GM21723 (cell line): ENCODE data around the gene TMEM263.
"Not testable (repeated sequence)": the region's sequence is repeated elsewhere in the genome, so short reads cannot be mapped to it uniquely, and the experiment has no call there.

ENCODE experiments used
- ATAC-seq: cut with Tn5 transposase; IDR thresholded peaks from one replicate; pipeline ENCODE4 v1.9.1; 2021; ENCODE audit warnings: mild to moderate bottlenecking, moderate library complexity; ENCODE audit not compliant: unreplicated experiment

Gene TMEM263

GRCh38 chr12:106955377-106956047, at the start of gene TMEM263:
TSS of gene TMEM263 (plus strand) at chr12:106955907. CDS start at chr12:106967117, 11,210 bp downstream.
- ATAC-seq, result peak; percentile 80

- ATAC-seq, result no peak
Observed at GRCh38 chr12:106906715-106907114, 49.0 kb upstream of the TMEM263 start.

- ATAC-seq, result no peak
Observed at GRCh38 chr12:106907411-106907810, 48.3 kb upstream of the TMEM263 start.

- no peak for ATAC-seq
Observed at GRCh38 chr12:106907846-106908245, 47.9 kb upstream of the TMEM263 start.

GRCh38 chr12:106908561-106908960, 47.1 kb upstream of the TMEM263 start:
- ATAC-seq, result no peak

- ATAC-seq, result peak; percentile 66
Observed at GRCh38 chr12:106910202-106910601, 45.5 kb upstream of the TMEM263 start.

- no peak for ATAC-seq
Observed at GRCh38 chr12:106911581-106911980, 44.1 kb upstream of the TMEM263 start.

- ATAC-seq, result no peak
Observed at GRCh38 chr12:106913456-106913855, 42.3 kb upstream of the TMEM263 start.

GRCh38 chr12:106914796-106915634, 40.7 kb upstream of the TMEM263 start:
- peak; percentile 73 for ATAC-seq

- ATAC-seq, result peak; percentile 9
Observed at GRCh38 chr12:106915635-106916026, 40.1 kb upstream of the TMEM263 start.

- ATAC-seq, result no peak
Observed at GRCh38 chr12:106917503-106917902, 38.2 kb upstream of the TMEM263 start.

GRCh38 chr12:106918746-106919145, 37.0 kb upstream of the TMEM263 start:
- no peak for ATAC-seq

GRCh38 chr12:106919910-106920544, 35.7 kb upstream of the TMEM263 start:
- no peak for ATAC-seq

GRCh38 chr12:106921976-106922375, 33.7 kb upstream of the TMEM263 start:
- ATAC-seq, result not testable (repeated sequence)

- ATAC-seq, result not testable (repeated sequence)
Observed at GRCh38 chr12:106923594-106923993, 32.1 kb upstream of the TMEM263 start.

GRCh38 chr12:106924268-106924861, 31.3 kb upstream of the TMEM263 start:
- no peak for ATAC-seq

- no peak for ATAC-seq
Observed at GRCh38 chr12:106926657-106927056, 29.1 kb upstream of the TMEM263 start.

- no peak for ATAC-seq
Observed at GRCh38 chr12:106934277-106934676, 21.4 kb upstream of the TMEM263 start.

- ATAC-seq, result no peak
Observed at GRCh38 chr12:106941481-106942156, 14.1 kb upstream of the TMEM263 start.

GRCh38 chr12:106942775-106943174, 12.9 kb upstream of the TMEM263 start:
- ATAC-seq, result no peak
